HepG2 (cell line): Measurements from ENCODE around the gene IPPK. TPM values are rescaled to one million over a fixed set of nuclear protein-coding genes. Genes with fewer than 3 reads are reported as not detected.

ENCODE experiments used
- ATAD3A ChIP-seq: sonication (generic); formaldehyde crosslinking; IDR thresholded peaks from 2 replicates; pipeline ENCODE4 v1.4.0; 2020; ENCODE audit warnings: missing genetic modification reagents
- CAMTA2 ChIP-seq: sonication (generic); formaldehyde crosslinking; IDR thresholded peaks from 2 replicates; pipeline ENCODE4 v1.4.0; 2020; ENCODE audit warnings: mild to moderate bottlenecking, missing genetic modification reagents, borderline replicate concordance
- HCFC1 ChIP-seq: fragments of 150-350 bp; IDR thresholded peaks from 2 replicates; pipeline ENCODE4 v1.6.1; 2014; ENCODE audit warnings: low read depth, low read length
- HNF1B ChIP-seq: sonication (generic); formaldehyde crosslinking; IDR thresholded peaks from 2 replicates; pipeline ENCODE4 v1.5.1; 2020; ENCODE audit warnings: mild to moderate bottlenecking, moderate library complexity, missing genetic modification reagents
- HNRNPUL1 ChIP-seq: fragments of 200-400 bp; formaldehyde crosslinking; IDR thresholded peaks from 2 replicates; pipeline ENCODE4 v1.6.1; 2017; ENCODE audit warnings: low read depth, mild to moderate bottlenecking, low read length, moderate library complexity
- KAT2B ChIP-seq: fragments of 150-350 bp; IDR thresholded peaks from 2 replicates; pipeline ENCODE4 v1.6.1; 2014; ENCODE audit warnings: low read depth, low read length, borderline replicate concordance
- KDM5A ChIP-seq: fragments of 200-600 bp; sonication (generic); IDR thresholded peaks from 2 replicates; pipeline ENCODE4 v1.7.0; 2018; ENCODE audit warnings: antibody characterized with exemption, mild to moderate bottlenecking, low read length, borderline replicate concordance
- NCOA2 ChIP-seq: sonication (generic); formaldehyde crosslinking; IDR thresholded peaks from 2 replicates; pipeline ENCODE4 v1.8.0; 2022; ENCODE audit warnings: inconsistent platforms
- NFKBIZ ChIP-seq: IDR thresholded peaks from 2 replicates; pipeline ENCODE4 v1.6.1; 2018; ENCODE audit warnings: missing genetic modification reagents, missing compliant biosample characterization
- REST ChIP-seq, 2 experiments: IDR thresholded peaks; 2 replicates each; pipeline ENCODE4 v1.6.1; 2011 to 2012; ENCODE audit warnings: low read length in 2 of 2, borderline replicate concordance in 1 of 2, low read depth in 1 of 2, mild to moderate bottlenecking in 1 of 2, moderate library complexity in 1 of 2
- RXRB ChIP-seq: IDR thresholded peaks from 2 replicates; pipeline ENCODE4 v1.6.1; 2016; ENCODE audit warnings: borderline replicate concordance, missing genetic modification reagents, missing compliant biosample characterization
- SAP130 ChIP-seq: IDR thresholded peaks from 2 replicates; pipeline ENCODE4 v1.6.1; 2016; ENCODE audit warnings: low read depth
- SIX1 ChIP-seq: sonication (generic); formaldehyde crosslinking; IDR thresholded peaks from 2 replicates; pipeline ENCODE4 v1.4.0; 2020; ENCODE audit warnings: missing genetic modification reagents, borderline replicate concordance
- SOX5 ChIP-seq: IDR thresholded peaks from 2 replicates; pipeline ENCODE4 v1.6.1; 2016; ENCODE audit warnings: borderline replicate concordance
- SUZ12 ChIP-seq: fragments of 150-350 bp; IDR thresholded peaks from 2 replicates; pipeline ENCODE4 v1.6.1; 2014; ENCODE audit warnings: low read depth, low read length
- THAP11 ChIP-seq: IDR thresholded peaks from 2 replicates; pipeline ENCODE4 v1.6.1; 2016; ENCODE audit warnings: missing biosample characterization, missing genetic modification reagents
- ZBTB4 ChIP-seq: sonication (generic); formaldehyde crosslinking; IDR thresholded peaks from 2 replicates; pipeline ENCODE4 v1.4.0; 2020; ENCODE audit warnings: missing genetic modification reagents, mild to moderate bottlenecking, borderline replicate concordance
- ZNF329 ChIP-seq: sonication (generic); formaldehyde crosslinking; IDR thresholded peaks from 2 replicates; pipeline ENCODE4 v1.9.0; 2021; ENCODE audit warnings: low read depth, mild to moderate bottlenecking, missing genetic modification reagents
- ZNF33A ChIP-seq: sonication (generic); formaldehyde crosslinking; IDR thresholded peaks from 2 replicates; pipeline ENCODE4 v1.5.1; 2020; ENCODE audit warnings: missing genetic modification reagents, mild to moderate bottlenecking, moderate library complexity, borderline replicate concordance
- ZNF724P ChIP-seq: sonication (generic); formaldehyde crosslinking; IDR thresholded peaks from 2 replicates; pipeline ENCODE4 v1.8.0; 2022; ENCODE audit warnings: missing genetic modification reagents, borderline replicate concordance
- ZSCAN12 ChIP-seq: sonication (generic); formaldehyde crosslinking; IDR thresholded peaks from 2 replicates; pipeline ENCODE4 v1.9.0; 2021; ENCODE audit warnings: mild to moderate bottlenecking, missing genetic modification reagents
- polyA plus RNA-seq, 8 experiments: library from polyadenylated mRNA; depleted of rRNA in 3 of 8; stranded (reverse) in 7 of 8; unstranded in 1 of 8; fragments of >200 nt; fragmentation: Illumina TruSeq in 4 of 8; extraction: Trizol in 4 of 8; gene quantifications; 2 replicates each; pipeline versions ENCODE4 v1.2.1 to v1.2.3, GENCODE V29; 2011 to 2016; ENCODE audit warnings: low read depth in 4 of 8, missing spikeins in 1 of 8, mixed read lengths in 1 of 8; ENCODE audit not compliant: insufficient read depth in 1 of 8
- total RNA-seq, 5 experiments: library from RNA; depleted of rRNA; stranded (reverse); fragments of >200 nt; fragmentation: Illumina TruSeq; extraction: Trizol; gene quantifications; 2 replicates each; pipeline ENCODE4 v1.2.3, GENCODE V29; 2016; ENCODE audit warnings: low read depth in 1 of 5
- TF ChIP-seq, protein P1 (sequence below): IDR thresholded peaks from 2 replicates; pipeline ENCODE4 v1.6.1; 2016; ENCODE audit warnings: mild to moderate bottlenecking, missing biosample characterization, missing genetic modification reagents

The IPPK gene
- total and polyA plus RNA-seq, 2 of the 13 experiments (the other 11 are each of a cell fraction or from before 2014, with no cell fraction given), result 9.9 to 14.1 TPM

DNA sequence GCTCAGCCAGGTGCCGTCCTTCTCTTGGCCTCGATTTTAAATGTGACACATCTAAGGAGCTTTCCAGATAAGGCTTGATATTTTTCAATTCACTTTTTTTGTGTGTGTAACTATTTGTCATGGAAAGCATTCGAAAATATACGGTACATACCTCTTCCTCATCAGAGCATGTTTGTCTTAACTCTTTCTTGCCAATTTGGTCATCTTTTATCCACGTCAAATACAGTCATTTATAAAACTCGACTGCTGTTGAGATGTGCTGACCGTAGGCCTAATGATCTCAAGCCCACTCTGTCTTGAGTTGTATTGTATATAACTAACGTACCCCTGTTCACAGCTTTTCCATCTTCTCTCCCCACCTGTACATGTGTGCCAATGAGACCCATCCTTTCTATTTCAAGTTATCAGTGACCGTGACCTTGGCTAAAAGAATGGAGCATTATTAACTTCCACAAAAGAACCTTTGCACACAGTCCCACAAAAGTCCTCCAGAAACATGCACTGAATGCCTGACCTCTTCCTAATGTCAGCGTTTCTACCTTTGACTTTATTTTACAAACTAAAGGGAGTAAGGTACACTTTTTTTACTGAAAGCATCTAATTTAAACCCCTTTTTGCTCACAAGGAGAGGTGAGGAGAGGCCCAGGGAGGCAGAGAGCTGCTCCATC lies 61.6 kb downstream of the IPPK start (continued):
- TF ChIP-seq NCOA2 (CRISPR knock-in tag), result 0 out of 2 replicates have a peak, but pooled peaks have one; percentile 42
- TF ChIP-seq ZSCAN12 (CRISPR knock-in tag), result no peak
- no peak for TF ChIP-seq SIX1 (CRISPR knock-in tag)
- no peak for TF ChIP-seq NFKBIZ (CRISPR knock-in tag)
- TF ChIP-seq HNRNPUL1, result no peak
- TF ChIP-seq, protein P1, sequence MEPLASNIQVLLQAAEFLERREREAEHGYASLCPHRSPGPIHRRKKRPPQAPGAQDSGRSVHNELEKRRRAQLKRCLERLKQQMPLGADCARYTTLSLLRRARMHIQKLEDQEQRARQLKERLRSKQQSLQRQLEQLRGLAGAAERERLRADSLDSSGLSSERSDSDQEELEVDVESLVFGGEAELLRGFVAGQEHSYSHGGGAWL, result no peak
- no peak for TF ChIP-seq ZNF329 (CRISPR knock-in tag)
- TF ChIP-seq ZNF33A, result no peak
- TF ChIP-seq SAP130 (CRISPR knock-in tag), result 0 out of 2 replicates have a peak, but pooled peaks have one; percentile 4
- peak; percentile 81; the same call in 1 of the 2 replicates for TF ChIP-seq SOX5 (CRISPR knock-in tag)
- TF ChIP-seq RXRB (CRISPR knock-in tag), result peak; percentile 71
- no peak for TF ChIP-seq HCFC1
- TF ChIP-seq HNF1B (CRISPR knock-in tag), result no peak; the same call in 1 of the 2 replicates
- no peak for TF ChIP-seq ZBTB4 (CRISPR knock-in tag)
- no peak for TF ChIP-seq CAMTA2 (CRISPR knock-in tag)
- TF ChIP-seq KAT2B, result no peak
- TF ChIP-seq ZNF724P, result no peak
- TF ChIP-seq THAP11 (CRISPR knock-in tag), result no peak
- TF ChIP-seq ATAD3A (CRISPR knock-in tag), result no peak
- TF ChIP-seq SUZ12, result no peak
- TF ChIP-seq KDM5A, result no peak
- TF ChIP-seq REST (IDR thresholded peaks at IDR 0.05; ENCODE audit: borderline replicate concordance in 1 of 2, low read depth in 1 of 2, low read length in 2 of 2), result no peak
